ENCODE measurements around the gene FNDC5. TPM values are rescaled to one million over a fixed set of nuclear protein-coding genes. Genes with fewer than 3 reads are reported as not detected.

FNDC5 gene
- total and polyA plus RNA-seq, 9 of the 15 experiments (the other 6 are each of a cell fraction or from before 2014, with no cell fraction given) = 0.06 to 2.1 (median 0.22) TPM

DNA sequence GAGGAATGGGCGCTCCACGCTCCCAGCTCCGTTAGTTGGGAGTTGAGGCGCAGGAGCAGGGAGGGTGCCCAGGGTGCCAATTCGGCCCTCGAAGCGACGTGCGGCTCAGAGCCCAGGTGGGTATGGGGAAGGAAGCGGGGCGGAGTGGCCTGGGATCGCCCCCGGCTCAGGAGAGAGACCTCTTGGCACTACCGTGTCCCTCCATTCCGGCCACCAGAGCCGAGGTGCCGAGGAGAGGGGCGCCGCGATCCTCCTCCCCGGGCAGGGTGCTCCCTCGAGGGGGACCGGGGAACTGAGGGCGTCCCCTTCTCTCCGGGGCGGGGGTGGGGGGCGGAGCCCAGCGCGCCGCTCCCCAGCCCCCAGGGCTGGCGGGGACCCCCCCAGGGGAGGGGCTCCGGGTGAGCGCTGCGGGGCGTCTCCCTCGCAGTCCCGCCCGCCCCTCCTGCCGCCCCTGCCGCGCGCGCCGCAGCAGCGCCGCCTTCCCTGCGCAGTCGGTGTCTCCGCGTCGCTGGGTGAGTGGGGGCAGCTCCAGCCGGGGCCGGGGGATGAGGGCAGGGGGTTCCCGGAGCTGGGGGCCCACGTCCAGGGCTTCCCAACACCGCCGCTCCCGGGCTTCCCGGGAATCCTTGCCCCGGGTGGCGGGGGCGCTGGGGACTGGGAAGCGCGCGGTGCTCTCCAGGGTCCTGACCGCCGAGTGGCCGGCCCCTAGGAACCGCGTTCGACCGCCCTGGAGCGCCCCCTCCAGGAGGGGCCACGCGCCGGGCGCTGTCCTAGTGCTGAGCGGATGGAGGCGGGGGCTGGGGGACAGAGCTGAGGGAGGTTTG is 15.5 kb upstream of the FNDC5 start, which contains the start of gene HPCA (continued):
- TF ChIP-seq, protein P1, sequence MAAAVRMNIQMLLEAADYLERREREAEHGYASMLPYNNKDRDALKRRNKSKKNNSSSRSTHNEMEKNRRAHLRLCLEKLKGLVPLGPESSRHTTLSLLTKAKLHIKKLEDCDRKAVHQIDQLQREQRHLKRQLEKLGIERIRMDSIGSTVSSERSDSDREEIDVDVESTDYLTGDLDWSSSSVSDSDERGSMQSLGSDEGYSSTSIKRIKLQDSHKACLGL (CRISPR knock-in tag; IDR thresholded peaks at IDR 0.05; ENCODE audit: borderline replicate concordance, poor library complexity, severe bottlenecking) = peak; percentile 75
- peak; percentile 94 for TF ChIP-seq CXXC5 (CRISPR knock-in tag; IDR thresholded peaks at IDR 0.05)
- TF ChIP-seq TAF15 (IDR thresholded peaks at IDR 0.05; ENCODE audit: low read depth, low read length) = no peak
- 0 out of 2 replicates have a peak, but pooled peaks have one; percentile 42 for TF ChIP-seq RBM14 (IDR thresholded peaks at IDR 0.05; ENCODE audit: borderline replicate concordance, insufficient read depth, low read depth, low read length)
- peak; percentile 97 to 100 for TF ChIP-seq MAZ (CRISPR knock-in tag; conservative IDR thresholded peaks at IDR 0.05 in 1 of 2, IDR thresholded peaks at IDR 0.05 in 1 of 2)
- TF ChIP-seq FOXJ2 (tag; IDR thresholded peaks at IDR 0.05) = no peak
- TF ChIP-seq ZNF707 (CRISPR knock-in tag; conservative IDR thresholded peaks at IDR 0.05) = no peak
- TF ChIP-seq MEF2A (IDR thresholded peaks at IDR 0.05; ENCODE audit: control insufficient read depth, low read depth, low read length) = no peak
- TF ChIP-seq, protein P2, sequence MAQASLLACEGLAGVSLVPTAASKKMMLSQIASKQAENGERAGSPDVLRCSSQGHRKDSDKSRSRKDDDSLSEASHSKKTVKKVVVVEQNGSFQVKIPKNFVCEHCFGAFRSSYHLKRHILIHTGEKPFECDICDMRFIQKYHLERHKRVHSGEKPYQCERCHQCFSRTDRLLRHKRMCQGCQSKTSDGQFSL (CRISPR knock-in tag; IDR thresholded peaks at IDR 0.05) = peak; percentile 89
- TF ChIP-seq, protein P2 (tag; IDR thresholded peaks at IDR 0.05) = no peak
- no peak for TF ChIP-seq POLR3G (IDR thresholded peaks at IDR 0.05; ENCODE audit: extremely low read depth, insufficient read length, insufficient replicate concordance)
- TF ChIP-seq ZBTB17 (CRISPR knock-in tag; IDR thresholded peaks at IDR 0.05) = peak; percentile 69; the same call in 1 of the 2 replicates
- TF ChIP-seq ZNF24 (IDR thresholded peaks at IDR 0.05) = peak; percentile 79; the same call in 1 of the 2 replicates
- TF ChIP-seq ATF1 (CRISPR knock-in tag; IDR thresholded peaks at IDR 0.05) = peak; percentile 76
- no peak for TF ChIP-seq ATF1 (tag; IDR thresholded peaks at IDR 0.05)
- TF ChIP-seq PYGO2 (tag; IDR thresholded peaks at IDR 0.05) = 0 out of 2 replicates have a peak, but pooled peaks have one; percentile 49
- no peak for TF ChIP-seq EZH2 (IDR thresholded peaks at IDR 0.05; ENCODE audit: borderline replicate concordance, low read depth, low read length)
- TF ChIP-seq RBBP5 (IDR thresholded peaks at IDR 0.05; ENCODE audit: borderline replicate concordance, insufficient read depth, low read length, poor library complexity, severe bottlenecking) = no peak
- 0 out of 2 replicates have a peak, but pooled peaks have one; percentile 33 for TF ChIP-seq ZNF165 (CRISPR knock-in tag; IDR thresholded peaks at IDR 0.05; ENCODE audit: borderline replicate concordance)
- TF ChIP-seq, protein P3, sequence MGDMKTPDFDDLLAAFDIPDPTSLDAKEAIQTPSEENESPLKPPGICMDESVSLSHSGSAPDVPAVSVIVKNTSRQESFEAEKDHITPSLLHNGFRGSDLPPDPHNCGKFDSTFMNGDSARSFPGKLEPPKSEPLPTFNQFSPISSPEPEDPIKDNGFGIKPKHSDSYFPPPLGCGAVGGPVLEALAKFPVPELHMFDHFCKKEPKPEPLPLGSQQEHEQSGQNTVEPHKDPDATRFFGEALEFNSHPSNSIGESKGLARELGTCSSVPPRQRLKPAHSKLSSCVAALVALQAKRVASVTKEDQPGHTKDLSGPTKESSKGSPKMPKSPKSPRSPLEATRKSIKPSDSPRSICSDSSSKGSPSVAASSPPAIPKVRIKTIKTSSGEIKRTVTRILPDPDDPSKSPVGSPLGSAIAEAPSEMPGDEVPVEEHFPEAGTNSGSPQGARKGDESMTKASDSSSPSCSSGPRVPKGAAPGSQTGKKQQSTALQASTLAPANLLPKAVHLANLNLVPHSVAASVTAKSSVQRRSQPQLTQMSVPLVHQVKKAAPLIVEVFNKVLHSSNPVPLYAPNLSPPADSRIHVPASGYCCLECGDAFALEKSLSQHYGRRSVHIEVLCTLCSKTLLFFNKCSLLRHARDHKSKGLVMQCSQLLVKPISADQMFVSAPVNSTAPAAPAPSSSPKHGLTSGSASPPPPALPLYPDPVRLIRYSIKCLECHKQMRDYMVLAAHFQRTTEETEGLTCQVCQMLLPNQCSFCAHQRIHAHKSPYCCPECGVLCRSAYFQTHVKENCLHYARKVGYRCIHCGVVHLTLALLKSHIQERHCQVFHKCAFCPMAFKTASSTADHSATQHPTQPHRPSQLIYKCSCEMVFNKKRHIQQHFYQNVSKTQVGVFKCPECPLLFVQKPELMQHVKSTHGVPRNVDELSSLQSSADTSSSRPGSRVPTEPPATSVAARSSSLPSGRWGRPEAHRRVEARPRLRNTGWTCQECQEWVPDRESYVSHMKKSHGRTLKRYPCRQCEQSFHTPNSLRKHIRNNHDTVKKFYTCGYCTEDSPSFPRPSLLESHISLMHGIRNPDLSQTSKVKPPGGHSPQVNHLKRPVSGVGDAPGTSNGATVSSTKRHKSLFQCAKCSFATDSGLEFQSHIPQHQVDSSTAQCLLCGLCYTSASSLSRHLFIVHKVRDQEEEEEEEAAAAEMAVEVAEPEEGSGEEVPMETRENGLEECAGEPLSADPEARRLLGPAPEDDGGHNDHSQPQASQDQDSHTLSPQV (IDR thresholded peaks at IDR 0.05) = no peak

Data from K562 (cell line).